GM12891 (cell line): Measurements from ENCODE around the gene MMD2.
A peak's percentile ranks its signal among the peaks of the same experiment; 100 is the strongest.
"Not testable (repeated sequence)": the region's sequence is repeated elsewhere in the genome, so short reads cannot be mapped to it uniquely, and the experiment has no call there.

Experiments
- DNase-seq: peaks from one replicate; pipeline ENCODE4 v3.0.0; 2011; ENCODE audit warnings: low spot score; ENCODE audit not compliant: insufficient read length
- FAIRE-seq: peaks from 2 replicates; lab custom pipeline; 2011; peaks lifted over from hg19 to GRCh38; lab: Jason Lieb, UNC
- PAX5 ChIP-seq: IDR thresholded peaks from 2 replicates; pipeline ENCODE4 v1.6.1; 2011; ENCODE audit warnings: low read length, moderate library complexity, mild to moderate bottlenecking; ENCODE audit not compliant: insufficient read depth, severe bottlenecking
- POLR2A ChIP-seq: IDR thresholded peaks from 2 replicates; pipeline ENCODE4 v1.6.1; 2011; ENCODE audit warnings: low read depth, low read length, control low read depth
- POLR2AphosphoS5 ChIP-seq: IDR thresholded peaks from 2 replicates; pipeline ENCODE4 v1.6.1; 2011; ENCODE audit warnings: low read depth, low read length, control low read depth
- POU2F2 ChIP-seq: IDR thresholded peaks from 2 replicates; pipeline ENCODE4 v1.6.1; 2011; ENCODE audit warnings: low read depth, mild to moderate bottlenecking, control low read depth, low read length, moderate library complexity
- SPI1 ChIP-seq: IDR thresholded peaks from 2 replicates; pipeline ENCODE4 v1.6.1; 2011; ENCODE audit warnings: low read depth, low read length, control low read depth
- TAF1 ChIP-seq: IDR thresholded peaks from 2 replicates; pipeline ENCODE4 v1.6.1; 2011; ENCODE audit warnings: low read depth, low read length, control low read depth

MMD2 gene

GRCh38 chr7:4904346-4904745, 54.6 kb downstream of the MMD2 start:
- DNase-seq = no peak
- no peak for FAIRE-seq
- TF ChIP-seq SPI1 (no peak), POLR2A (no peak), PAX5 (no peak), POLR2AphosphoS5 (no peak), POU2F2 (no peak), TAF1 (no peak)

- DNase-seq (no peak), FAIRE-seq (no peak)
- TF ChIP-seq SPI1 = no peak
- no peak for TF ChIP-seq PAX5
- no peak for TF ChIP-seq POLR2AphosphoS5
- TF ChIP-seq POLR2A = no peak
- no peak for TF ChIP-seq TAF1
- TF ChIP-seq POU2F2 = no peak
These were observed 63.2 kb downstream of the MMD2 start for GRCh38 chr7:4895766-4896165.

GRCh38 chr7:4894482-4894881, 64.5 kb downstream of the MMD2 start:
- DNase-seq (no peak), FAIRE-seq (no peak)
- TF ChIP-seq POLR2A (no peak), PAX5 (no peak), POLR2AphosphoS5 (no peak), SPI1 (no peak), TAF1 (no peak), POU2F2 (no peak)

GRCh38 chr7:4893929-4894475, 65.0 kb downstream of the MMD2 start:
- TF ChIP-seq POLR2AphosphoS5 (no peak), PAX5 (no peak), POLR2A (no peak), TAF1 (no peak), POU2F2 (no peak), SPI1 (no peak)
- DNase-seq = no peak
- no peak for FAIRE-seq

- not testable (repeated sequence) for DNase-seq, FAIRE-seq
These were observed 65.8 kb downstream of the MMD2 start for GRCh38 chr7:4893188-4893587.

GRCh38 chr7:4891522-4891921, 67.5 kb downstream of the MMD2 start:
- FAIRE-seq = not testable (repeated sequence)

GRCh38 chr7:4889682-4890081, 69.3 kb downstream of the MMD2 start:
- FAIRE-seq = no peak

More at GRCh38 chr7:4891522-4891921, 67.5 kb downstream of the MMD2 start:
- not testable (repeated sequence) for DNase-seq

GRCh38 chr7:4888161-4888560, 70.8 kb downstream of the MMD2 start:
- no peak for TF ChIP-seq POU2F2
- TF ChIP-seq TAF1 = no peak
- no peak for TF ChIP-seq POLR2A
- TF ChIP-seq SPI1 = no peak
- TF ChIP-seq POLR2AphosphoS5 = no peak
- no peak for DNase-seq
- FAIRE-seq = no peak

More at GRCh38 chr7:4889682-4890081, 69.3 kb downstream of the MMD2 start:
- TF ChIP-seq POU2F2 (no peak), SPI1 (no peak), TAF1 (no peak), POLR2AphosphoS5 (no peak), POLR2A (no peak), PAX5 (no peak)
- DNase-seq = no peak

- FAIRE-seq = no peak
- TF ChIP-seq SPI1 (no peak), TAF1 (no peak), POLR2AphosphoS5 (no peak), POU2F2 (no peak)
- DNase-seq = no peak
These were observed 72.3 kb downstream of the MMD2 start for GRCh38 chr7:4886671-4887070.

- no peak for FAIRE-seq
- no peak for DNase-seq
These were observed 73.6 kb downstream of the MMD2 start for GRCh38 chr7:4885317-4885807.

GRCh38 chr7:4884164-4884563, 74.8 kb downstream of the MMD2 start:
- DNase-seq (no peak), FAIRE-seq (no peak)
- no peak for TF ChIP-seq POLR2AphosphoS5
- no peak for TF ChIP-seq POLR2A
- no peak for TF ChIP-seq TAF1
- TF ChIP-seq SPI1 = no peak
- no peak for TF ChIP-seq POU2F2
- TF ChIP-seq PAX5 = no peak

More at GRCh38 chr7:4885317-4885807, 73.6 kb downstream of the MMD2 start:
- TF ChIP-seq POU2F2 = no peak
- no peak for TF ChIP-seq SPI1

- FAIRE-seq (no peak), DNase-seq (peak; percentile 87)
- no peak for TF ChIP-seq PAX5
- no peak for TF ChIP-seq SPI1
- no peak for TF ChIP-seq TAF1
- TF ChIP-seq POLR2A = no peak
These were observed 75.4 kb downstream of the MMD2 start, which contains the start of gene RADIL for GRCh38 chr7:4883372-4884144. Gene RADIL (minus strand): TSS chr7:4883716. CDS start chr7:4878139, 5,577 bp downstream.
